Left lung (tissue), 10 donors: ENCODE results near the gene CDKN1B. TPM values are rescaled to one million over a fixed set of nuclear protein-coding genes. Genes with fewer than 3 reads are reported as not detected.
A peak's percentile ranks its signal among the peaks of the same experiment; 100 is the strongest.

Experiments
- ATAC-seq: fragments of 200-7000 bp; cut with Tn5 transposase; one replicate; pipeline ENCODE4 v1.9.1; 2020; ENCODE audit warnings: moderate library complexity
- DNase-seq, 4 donors: peaks; one replicate each; pipeline ENCODE4 v3.0.0-alpha.2; 2013 to 2020
- H3K27ac ChIP-seq, 2 donors: fragments of 200-600 bp; sonication (generic) in 1 of 2; one replicate each; pipeline versions ENCODE4 v1.5.0 to v1.8.0; 2020 to 2021
- H3K27me3 ChIP-seq, 2 donors: fragments of 200-600 bp; sonication (generic) in 1 of 2; one replicate each; pipeline versions ENCODE4 v1.5.0 to v1.8.0; 2020 to 2021
- H3K36me3 ChIP-seq, 2 donors: fragments of 200-600 bp; sonication (generic) in 1 of 2; one replicate each; pipeline versions ENCODE4 v1.5.0 to v1.8.0; 2020 to 2021
- H3K4me1 ChIP-seq, 2 donors: fragments of 200-600 bp; one replicate each; pipeline ENCODE4 v1.8.0; 2021
- H3K4me3 ChIP-seq, 2 donors: fragments of 200-600 bp; sonication (generic) in 1 of 2; one replicate each; pipeline versions ENCODE4 v1.5.0 to v1.8.0; 2020 to 2021; ENCODE audit warnings: mild to moderate bottlenecking in 1 of 2
- H3K9me3 ChIP-seq, 2 donors: fragments of 200-600 bp; sonication (generic) in 1 of 2; one replicate each; pipeline versions ENCODE4 v1.5.0 to v1.8.0; 2020 to 2021
- CTCF ChIP-seq, 2 donors: fragments of 200-600 bp; sonication (generic) in 1 of 2; IDR thresholded peaks; one replicate each; pipeline versions ENCODE4 v1.5.0 to v1.8.0; 2021; ENCODE audit warnings: antibody characterized with exemption in 2 of 2
- intact Hi-C, 2 donors: fragments of 100-400 bp; cut with DNase I; formaldehyde crosslinking; loops; one replicate each; pipeline versions ENCODE4 v1.11.2 to v1.14.2; 2022
- polyA plus RNA-seq, 6 donors: library from polyadenylated mRNA; unstranded; fragments of 120-200 nt; gene quantifications; one replicate each; pipeline ENCODE4 v1.2.1, GENCODE V29; 2013; ENCODE audit not compliant: insufficient read length in 6 of 6
- total RNA-seq, 2 donors: library from RNA; stranded (reverse); fragmentation: NEBNext Ultra II Directional; extraction: Animal tissue kit (Norgen Biotek cat#: 25700); gene quantifications; one replicate each; pipeline ENCODE4 v1.2.1, GENCODE V29; 2021
- donor health status: DM: no; HTN: yes; CAD: no.
- donor health status: DM: no; HTN: no; CAD: no.

The CDKN1B gene
- total and polyA plus RNA-seq, 8 donors: 36.8 to 73.6 (median 65.8) TPM

- no peak overlapping the region for H3K4me3 ChIP-seq
- H3K9me3 ChIP-seq: no peaks in the 10 kb centered on the region
- peaks cover 0 to 5% of the 10 kb centered on the region in 2 donors for H3K4me1 ChIP-seq
- no peak for DNase-seq
- no peaks in the 10 kb centered on the region for H3K27me3 ChIP-seq
- H3K36me3 ChIP-seq: no peaks in the 10 kb centered on the region
- intact Hi-C loops: no loop called here
- no peak overlapping the region for H3K27ac ChIP-seq
- no peak for ATAC-seq
- no peak for TF ChIP-seq CTCF (IDR thresholded peaks at IDR 0.05)
These were observed 27.6 kb downstream of the CDKN1B start for GRCh38 chr12:12744546-12745305.

GRCh38 chr12:12745576-12746211 lies 28.5 kb downstream of the CDKN1B start:
- DNase-seq (no peak), ATAC-seq (no peak)
- H3K4me3 ChIP-seq: no peak overlapping the region
- H3K4me1 ChIP-seq: peaks cover 0 to 5% of the 10 kb centered on the region in 2 donors
- no peak overlapping the region for H3K27ac ChIP-seq
- H3K36me3 ChIP-seq: no peaks in the 10 kb centered on the region
- intact Hi-C loops: no loop called here
- H3K9me3 ChIP-seq: no peaks in the 10 kb centered on the region
- TF ChIP-seq CTCF (IDR thresholded peaks at IDR 0.05): no peak
- no peaks in the 10 kb centered on the region for H3K27me3 ChIP-seq

GRCh38 chr12:12747278-12747677 lies 30.1 kb downstream of the CDKN1B start:
- H3K9me3 ChIP-seq: no peaks in the 10 kb centered on the region
- intact Hi-C loops: no loop called here
- no peak overlapping the region for H3K4me3 ChIP-seq
- no peaks in the 10 kb centered on the region for H3K36me3 ChIP-seq
- no peak for TF ChIP-seq CTCF (IDR thresholded peaks at IDR 0.05)
- DNase-seq (peak in 1 of 4 donors; percentile 41), ATAC-seq (no peak)
- H3K4me1 ChIP-seq: no peaks in the 10 kb centered on the region
- no peak overlapping the region for H3K27ac ChIP-seq
- H3K27me3 ChIP-seq: no peaks in the 10 kb centered on the region

GRCh38 chr12:12748044-12748443 lies 30.9 kb downstream of the CDKN1B start:
- H3K4me3 ChIP-seq: no peak overlapping the region
- no peak for TF ChIP-seq CTCF (IDR thresholded peaks at IDR 0.05)
- intact Hi-C loops: no loop called here
- H3K36me3 ChIP-seq: no peaks in the 10 kb centered on the region
- H3K4me1 ChIP-seq: no peaks in the 10 kb centered on the region
- ATAC-seq: no peak
- no peak overlapping the region for H3K27ac ChIP-seq
- H3K27me3 ChIP-seq: no peaks in the 10 kb centered on the region
- DNase-seq: no peak
- no peaks in the 10 kb centered on the region for H3K9me3 ChIP-seq

GRCh38 chr12:12749433-12749832 lies 32.3 kb downstream of the CDKN1B start:
- no peak for TF ChIP-seq CTCF (IDR thresholded peaks at IDR 0.05)
- no peaks in the 10 kb centered on the region for H3K9me3 ChIP-seq
- H3K36me3 ChIP-seq: no peaks in the 10 kb centered on the region
- no peak overlapping the region for H3K4me3 ChIP-seq
- no peaks in the 10 kb centered on the region for H3K4me1 ChIP-seq
- H3K27ac ChIP-seq: no peak overlapping the region
- intact Hi-C loops: no loop called here
- no peak for ATAC-seq
- no peaks in the 10 kb centered on the region for H3K27me3 ChIP-seq
- DNase-seq: no peak
